Measurements from ENCODE around the gene AKR1C2. TPM values are rescaled to one million over a fixed set of nuclear protein-coding genes. Genes with fewer than 3 reads are reported as not detected.

Gene AKR1C2
- total and polyA plus RNA-seq, 7 experiments from 2014 or later = 0.15 TPM; not detected in 6

- peaks cover 0 to 3% (median 0%) of the 10 kb centered on the region in 5 donors for H3K36me3 Mint-ChIP-seq
- intact Hi-C loops (cut with micrococcal nuclease) = no loop called here
- ChIA-PET CTCF (no interaction called here), POLR2A (no interaction called here)
- peaks cover 0 to 5% (median 0%) of the 10 kb centered on the region in 11 donors for H3K9me3 Mint-ChIP-seq
- H3K4me3 ChIP-seq (ENCODE audit: low read length) = no peak overlapping the region
- H3K27me3 ChIP-seq (ENCODE audit: control insufficient read depth in 2 of 2, insufficient read depth in 2 of 2, low read length in 2 of 2) = no peaks in the 10 kb centered on the region
- H3K27me3 Mint-ChIP-seq = peaks cover 0 to 9% (median 0%) of the 10 kb centered on the region in 5 donors
- peaks cover 0 to 9% (median 0%) of the 10 kb centered on the region in 7 donors for H3K4me1 Mint-ChIP-seq
- DNase-seq = no peak
- H3K27ac ChIP-seq (ENCODE audit: low read depth, low read length) = no peak overlapping the region
- H3K36me3 ChIP-seq (ENCODE audit: control insufficient read depth in 2 of 3, insufficient read depth in 3 of 3, low read length in 3 of 3) = no peaks in the 10 kb centered on the region
- H3K4me3 Mint-ChIP-seq = no peak overlapping the region
- no peaks in the 10 kb centered on the region for H3K4me1 ChIP-seq (ENCODE audit: control insufficient read depth in 2 of 2, insufficient read depth in 2 of 2, low read length in 2 of 2)
- no peaks in the 10 kb centered on the region for H3K9me3 ChIP-seq (ENCODE audit: control insufficient read depth in 2 of 3, low read length in 3 of 3)
- ATAC-seq = no peak
- H3K27ac Mint-ChIP-seq = no peak overlapping the region
Measured at GRCh38 chr10:5043716-5044115, 40.1 kb upstream of the AKR1C2 start.

- no peaks in the 10 kb centered on the region for H3K4me1 ChIP-seq (ENCODE audit: control insufficient read depth in 2 of 2, insufficient read depth in 2 of 2, low read length in 2 of 2)
- Mint-ChIP-seq H3K9me3 (peaks cover 0 to 5% (median 0%) of the 10 kb centered on the region in 11 donors), H3K27ac (no peak overlapping the region), H3K4me3 (no peak overlapping the region), H3K27me3 (peaks cover 0 to 13% (median 0%) of the 10 kb centered on the region in 5 donors), H3K4me1 (peaks cover 0 to 9% (median 0%) of the 10 kb centered on the region in 7 donors), H3K36me3 (peaks cover 0 to 3% (median 0%) of the 10 kb centered on the region in 5 donors)
- POLR2A ChIA-PET = no interaction called here
- ATAC-seq (no peak), DNase-seq (no peak)
- no peak overlapping the region for H3K4me3 ChIP-seq (ENCODE audit: low read length)
- no peaks in the 10 kb centered on the region for H3K36me3 ChIP-seq (ENCODE audit: control insufficient read depth in 2 of 3, insufficient read depth in 3 of 3, low read length in 3 of 3)
- no peaks in the 10 kb centered on the region for H3K9me3 ChIP-seq (ENCODE audit: control insufficient read depth in 2 of 3, low read length in 3 of 3)
- no peaks in the 10 kb centered on the region for H3K27me3 ChIP-seq (ENCODE audit: control insufficient read depth in 2 of 2, insufficient read depth in 2 of 2, low read length in 2 of 2)
- CTCF ChIA-PET = no interaction called here
- intact Hi-C loops (cut with micrococcal nuclease) = no loop called here
- H3K27ac ChIP-seq (ENCODE audit: low read depth, low read length) = no peak overlapping the region
Measured at GRCh38 chr10:5042922-5043321, 39.3 kb upstream of the AKR1C2 start.

GRCh38 chr10:5041471-5042023 lies 37.9 kb upstream of the AKR1C2 start:
- peaks cover 0 to 7% (median 3%) of the 10 kb centered on the region in 5 donors for H3K36me3 Mint-ChIP-seq
- intact Hi-C loops (cut with micrococcal nuclease) = no loop called here
- DNase-seq (no peak), ATAC-seq (no peak)
- peaks cover 0 to 9% (median 0%) of the 10 kb centered on the region in 7 donors for H3K4me1 Mint-ChIP-seq
- H3K4me3 Mint-ChIP-seq = no peak overlapping the region
- Histone ChIP-seq H3K9me3 (ENCODE audit: control insufficient read depth in 2 of 3, low read length in 3 of 3) (no peaks in the 10 kb centered on the region), H3K36me3 (ENCODE audit: control insufficient read depth in 2 of 3, insufficient read depth in 3 of 3, low read length in 3 of 3) (no peaks in the 10 kb centered on the region), H3K4me1 (ENCODE audit: control insufficient read depth in 2 of 2, insufficient read depth in 2 of 2, low read length in 2 of 2) (no peaks in the 10 kb centered on the region), H3K27ac (ENCODE audit: low read depth, low read length) (no peak overlapping the region), H3K27me3 (ENCODE audit: control insufficient read depth in 2 of 2, insufficient read depth in 2 of 2, low read length in 2 of 2) (no peaks in the 10 kb centered on the region), H3K4me3 (ENCODE audit: low read length) (no peak overlapping the region)
- no peak overlapping the region for H3K27ac Mint-ChIP-seq
- H3K9me3 Mint-ChIP-seq = peaks cover 0 to 10% (median 0%) of the 10 kb centered on the region in 11 donors
- CTCF ChIA-PET = no interaction called here
- POLR2A ChIA-PET = no interaction called here
- H3K27me3 Mint-ChIP-seq = peaks cover 0 to 18% (median 3%) of the 10 kb centered on the region in 5 donors

GRCh38 chr10:5040781-5041470 lies 37.3 kb upstream of the AKR1C2 start:
- H3K27ac Mint-ChIP-seq = no peak overlapping the region
- H3K27ac ChIP-seq (ENCODE audit: low read depth, low read length) = no peak overlapping the region
- ChIA-PET POLR2A (no interaction called here), CTCF (no interaction called here)
- H3K27me3 ChIP-seq (ENCODE audit: control insufficient read depth in 2 of 2, insufficient read depth in 2 of 2, low read length in 2 of 2) = no peaks in the 10 kb centered on the region
- no peaks in the 10 kb centered on the region for H3K9me3 ChIP-seq (ENCODE audit: control insufficient read depth in 2 of 3, low read length in 3 of 3)
- peaks cover 0 to 7% (median 3%) of the 10 kb centered on the region in 5 donors for H3K36me3 Mint-ChIP-seq
- peaks cover 0 to 18% (median 3%) of the 10 kb centered on the region in 5 donors for H3K27me3 Mint-ChIP-seq
- ATAC-seq (no peak), DNase-seq (no peak)
- H3K36me3 ChIP-seq (ENCODE audit: control insufficient read depth in 2 of 3, insufficient read depth in 3 of 3, low read length in 3 of 3) = no peaks in the 10 kb centered on the region
- peaks cover 0 to 9% (median 0%) of the 10 kb centered on the region in 7 donors for H3K4me1 Mint-ChIP-seq
- H3K4me3 Mint-ChIP-seq = no peak overlapping the region
- H3K9me3 Mint-ChIP-seq = peaks cover 0 to 13% (median 1%) of the 10 kb centered on the region in 11 donors
- intact Hi-C loops (cut with micrococcal nuclease) = no loop called here
- H3K4me3 ChIP-seq (ENCODE audit: low read length) = no peak overlapping the region
- H3K4me1 ChIP-seq (ENCODE audit: control insufficient read depth in 2 of 2, insufficient read depth in 2 of 2, low read length in 2 of 2) = no peaks in the 10 kb centered on the region

- POLR2A ChIA-PET = no interaction called here
- H3K9me3 Mint-ChIP-seq = peaks cover 0 to 18% (median 8%) of the 10 kb centered on the region in 11 donors
- intact Hi-C loops (cut with micrococcal nuclease) = no loop called here
- Histone ChIP-seq H3K27ac (ENCODE audit: low read depth, low read length) (no peak overlapping the region), H3K9me3 (ENCODE audit: control insufficient read depth in 2 of 3, low read length in 3 of 3) (no peaks in the 10 kb centered on the region), H3K27me3 (ENCODE audit: control insufficient read depth in 2 of 2, insufficient read depth in 2 of 2, low read length in 2 of 2) (no peaks in the 10 kb centered on the region), H3K4me1 (ENCODE audit: control insufficient read depth in 2 of 2, insufficient read depth in 2 of 2, low read length in 2 of 2) (no peaks in the 10 kb centered on the region), H3K4me3 (ENCODE audit: low read length) (no peak overlapping the region), H3K36me3 (ENCODE audit: control insufficient read depth in 2 of 3, insufficient read depth in 3 of 3, low read length in 3 of 3) (no peaks in the 10 kb centered on the region)
- no peak overlapping the region for H3K4me3 Mint-ChIP-seq
- H3K27me3 Mint-ChIP-seq = peaks cover 0 to 23% (median 3%) of the 10 kb centered on the region in 5 donors
- CTCF ChIA-PET = no interaction called here
- no peak overlapping the region for H3K27ac Mint-ChIP-seq
- ATAC-seq (no peak), DNase-seq (no peak)
- H3K36me3 Mint-ChIP-seq = peaks cover 0 to 13% (median 0%) of the 10 kb centered on the region in 5 donors
- H3K4me1 Mint-ChIP-seq = peaks cover 0 to 9% (median 0%) of the 10 kb centered on the region in 7 donors
Measured at GRCh38 chr10:5040010-5040673, 36.5 kb upstream of the AKR1C2 start.

GRCh38 chr10:5038733-5039132 lies 35.1 kb upstream of the AKR1C2 start:
- DNase-seq (no peak), ATAC-seq (no peak)
- Histone ChIP-seq H3K27ac (ENCODE audit: low read depth, low read length) (no peak overlapping the region), H3K36me3 (ENCODE audit: control insufficient read depth in 2 of 3, insufficient read depth in 3 of 3, low read length in 3 of 3) (no peaks in the 10 kb centered on the region), H3K27me3 (ENCODE audit: control insufficient read depth in 2 of 2, insufficient read depth in 2 of 2, low read length in 2 of 2) (no peaks in the 10 kb centered on the region), H3K9me3 (ENCODE audit: control insufficient read depth in 2 of 3, low read length in 3 of 3) (peaks cover 0 to 5% (median 0%) of the 10 kb centered on the region in 3 experiments), H3K4me3 (ENCODE audit: low read length) (no peak overlapping the region), H3K4me1 (ENCODE audit: control insufficient read depth in 2 of 2, insufficient read depth in 2 of 2, low read length in 2 of 2) (no peaks in the 10 kb centered on the region)
- H3K9me3 Mint-ChIP-seq = peaks cover 3 to 28% (median 13%) of the 10 kb centered on the region in 11 donors
- no peak overlapping the region for H3K27ac Mint-ChIP-seq
- H3K36me3 Mint-ChIP-seq = peaks cover 0 to 20% (median 3%) of the 10 kb centered on the region in 5 donors
- H3K27me3 Mint-ChIP-seq = peaks cover 0 to 23% (median 5%) of the 10 kb centered on the region in 5 donors
- intact Hi-C loops (cut with micrococcal nuclease) = no loop called here
- ChIA-PET CTCF (no interaction called here), POLR2A (no interaction called here)
- no peak overlapping the region for H3K4me3 Mint-ChIP-seq
- H3K4me1 Mint-ChIP-seq = peaks cover 0 to 9% (median 0%) of the 10 kb centered on the region in 7 donors
